ENCODE measurements around the gene RRN3. TPM values are rescaled to one million over a fixed set of nuclear protein-coding genes. Genes with fewer than 3 reads are reported as not detected.
"Not testable (repeated sequence)": the region's sequence is repeated elsewhere in the genome, so short reads cannot be mapped to it uniquely, and the experiment has no call there.

The RRN3 gene
- total RNA-seq, 2 experiments from 2014 or later: 26.1 to 26.8 TPM

DNA sequence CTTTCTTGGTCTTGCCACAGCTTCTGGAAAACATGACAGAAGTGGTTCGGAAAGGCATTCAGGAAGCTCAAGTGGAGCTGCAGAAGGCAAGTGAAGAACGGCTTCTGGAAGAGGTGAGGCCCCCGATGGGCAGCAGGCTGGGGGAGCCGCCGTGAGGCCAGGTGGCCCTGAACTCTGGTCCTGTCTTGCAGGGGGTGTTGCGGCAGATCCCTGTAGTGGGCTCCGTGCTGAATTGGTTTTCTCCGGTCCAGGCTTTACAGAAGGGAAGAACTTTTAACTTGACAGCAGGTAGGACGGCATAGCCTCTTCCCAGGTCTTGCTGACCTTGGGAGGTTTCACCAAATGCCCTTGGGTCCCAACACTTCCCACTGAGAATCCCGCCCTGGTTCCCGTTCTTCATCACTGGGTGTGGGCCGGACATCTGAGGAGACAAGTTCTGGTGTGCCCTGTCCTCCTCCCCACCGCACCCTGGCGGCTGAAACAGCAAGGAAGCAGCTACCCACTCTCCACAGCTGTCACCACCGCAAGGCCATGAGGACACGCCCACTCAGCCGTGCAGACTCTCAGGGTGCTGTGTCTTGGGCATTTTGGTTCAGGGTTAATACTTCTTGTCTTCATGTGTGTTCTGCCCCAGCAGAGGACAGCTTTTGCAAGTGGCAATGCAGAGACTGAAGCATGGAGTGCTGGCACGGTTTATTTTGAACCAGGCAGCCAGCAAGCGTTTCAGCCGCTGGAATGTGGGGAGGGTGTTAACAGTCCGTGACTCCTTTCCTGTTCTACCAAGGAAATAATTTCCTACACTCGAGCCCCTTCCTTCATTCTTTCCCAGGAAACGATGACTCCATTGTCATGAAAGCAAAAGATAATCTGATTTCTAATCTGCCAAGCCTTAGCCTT lies 59.6 kb downstream of the RRN3 start:
- Mint-ChIP-seq H3K4me1 (peaks cover 11% of the 10 kb centered on the region), H3K27ac (no peak overlapping the region), H3K27me3 (no peaks in the 10 kb centered on the region), H3K36me3 (ENCODE audit: low read depth) (peaks cover 67% of the 10 kb centered on the region), H3K9me3 (no peaks in the 10 kb centered on the region), H3K4me3 (no peak overlapping the region)
- POLR2A ChIA-PET: no interaction called here
- no peak for DNase-seq
- CTCF ChIA-PET: no interaction called here

DNA sequence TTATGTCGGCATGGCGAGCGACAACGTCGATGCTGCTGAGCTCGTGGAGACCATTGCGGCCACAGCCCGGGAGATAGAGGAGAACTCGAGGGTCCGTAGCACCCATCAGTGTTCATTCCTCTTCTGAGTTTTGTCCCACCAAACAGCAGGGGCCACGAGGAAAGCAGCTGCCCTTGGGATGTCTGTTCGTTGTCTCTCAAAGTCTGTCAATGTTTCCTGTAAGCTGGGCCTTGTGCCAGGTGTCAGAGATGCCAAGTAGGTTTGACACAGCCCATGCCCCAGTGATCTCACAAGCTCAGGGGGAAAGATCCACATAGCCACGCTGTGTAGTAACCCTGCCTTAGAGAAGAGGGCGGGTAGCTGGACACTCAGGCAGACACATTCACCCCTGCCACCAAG lies 60.8 kb downstream of the RRN3 start:
- H3K4me1 Mint-ChIP-seq: peaks cover 11% of the 10 kb centered on the region
- no peak overlapping the region for H3K27ac Mint-ChIP-seq
- H3K36me3 Mint-ChIP-seq (ENCODE audit: low read depth): peaks cover 60% of the 10 kb centered on the region
- H3K27me3 Mint-ChIP-seq: no peaks in the 10 kb centered on the region
- ChIA-PET POLR2A (no interaction called here), CTCF (interaction anchor here (1.8 kb wide), 1 partner anchor 39 kb away, joined by 7 read pairs; no protein-coding TSS in a partner anchor)
- DNase-seq: no peak
- H3K9me3 Mint-ChIP-seq: no peaks in the 10 kb centered on the region
- no peak overlapping the region for H3K4me3 Mint-ChIP-seq

DNA sequence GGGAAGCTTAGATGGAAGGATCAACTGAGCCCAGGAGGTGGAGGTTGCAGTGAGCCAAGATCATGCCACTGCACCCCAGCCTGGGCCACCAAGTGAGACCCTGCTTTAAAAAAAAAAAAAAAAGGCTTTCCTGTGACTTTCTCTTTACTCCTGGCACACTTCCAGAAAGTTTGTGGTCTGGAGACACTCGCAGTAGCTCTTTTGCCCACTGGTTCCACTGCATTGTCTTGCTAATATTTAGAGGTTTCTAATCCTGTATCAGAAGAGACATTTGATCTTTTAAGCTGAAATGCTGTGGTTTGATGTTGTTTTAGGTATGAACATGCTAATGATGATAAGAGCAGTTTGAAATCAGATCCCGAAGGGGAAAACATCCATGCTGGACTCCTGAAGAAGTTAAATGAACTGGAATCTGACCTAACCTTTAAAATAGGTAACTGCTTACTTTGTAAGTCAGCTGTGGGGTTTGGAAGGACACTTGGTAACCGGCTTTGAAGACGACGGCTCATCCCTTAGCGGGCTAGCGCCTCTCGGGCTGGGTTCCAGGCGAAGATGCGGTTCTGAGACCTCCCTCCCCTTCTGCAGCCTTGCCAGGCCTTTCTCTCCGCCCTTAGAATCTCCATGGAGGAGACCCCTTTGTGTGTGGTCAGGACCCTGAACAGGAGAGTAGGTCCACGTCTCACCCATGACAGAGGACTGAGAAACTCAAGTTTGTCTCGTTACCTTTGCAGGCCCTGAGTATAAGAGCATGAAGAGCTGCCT lies 61.3 kb downstream of the RRN3 start:
- no peak overlapping the region for H3K27ac Mint-ChIP-seq

GRCh38 chr16:15031586-15031985 lies 62.5 kb downstream of the RRN3 start:
- peak overlapping the region; percentile 72 for H3K27ac Mint-ChIP-seq
- no peak overlapping the region for H3K4me3 Mint-ChIP-seq
- ChIA-PET POLR2A (no interaction called here), CTCF (no interaction called here)
- no peaks in the 10 kb centered on the region for H3K9me3 Mint-ChIP-seq
- no peak for DNase-seq
- peaks cover 11% of the 10 kb centered on the region for H3K4me1 Mint-ChIP-seq
- peaks cover 54% of the 10 kb centered on the region for H3K36me3 Mint-ChIP-seq (ENCODE audit: low read depth)
- H3K27me3 Mint-ChIP-seq: no peaks in the 10 kb centered on the region

More for the DNA sequence above, 61.3 kb downstream of the RRN3 start:
- Mint-ChIP-seq H3K27me3 (no peaks in the 10 kb centered on the region), H3K36me3 (ENCODE audit: low read depth) (peaks cover 61% of the 10 kb centered on the region), H3K4me3 (no peak overlapping the region), H3K4me1 (peaks cover 11% of the 10 kb centered on the region), H3K9me3 (no peaks in the 10 kb centered on the region)
- ChIA-PET CTCF (interaction anchor here (1.8 kb wide), 1 partner anchor 40 kb away, joined by 7 read pairs; no protein-coding TSS in a partner anchor), POLR2A (no interaction called here)
- no peak for DNase-seq

DNA sequence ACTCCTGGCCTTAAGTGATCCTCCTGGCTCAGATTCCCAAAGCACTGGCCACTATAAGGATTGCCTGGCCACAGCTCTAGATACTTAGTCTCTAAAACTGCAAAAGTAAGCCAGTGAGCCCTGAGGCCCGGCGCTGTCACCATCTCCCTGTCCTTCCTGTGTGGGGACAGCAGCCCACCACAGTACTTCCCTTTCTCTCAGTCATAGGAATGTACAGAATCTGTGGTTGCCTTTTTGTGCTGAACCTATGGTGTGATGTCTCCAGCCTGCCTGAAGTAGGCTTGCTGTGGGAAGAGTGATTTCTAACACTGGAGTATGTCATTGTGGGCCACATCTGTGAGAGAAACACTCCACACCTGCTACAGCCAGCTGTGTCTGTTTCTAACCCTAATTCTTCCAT lies 62.9 kb downstream of the RRN3 start:
- CTCF ChIA-PET: no interaction called here
- Mint-ChIP-seq H3K4me1 (peaks cover 11% of the 10 kb centered on the region), H3K4me3 (no peak overlapping the region), H3K27ac (peak overlapping the region; percentile 72), H3K9me3 (no peaks in the 10 kb centered on the region), H3K27me3 (no peaks in the 10 kb centered on the region), H3K36me3 (ENCODE audit: low read depth) (peaks cover 50% of the 10 kb centered on the region)
- POLR2A ChIA-PET: no interaction called here
- no peak for DNase-seq

- H3K36me3 Mint-ChIP-seq (ENCODE audit: low read depth): peaks cover 50% of the 10 kb centered on the region
- CTCF ChIA-PET, DNase-seq: not testable (repeated sequence)
Observed at GRCh38 chr16:15029749-15030148, 64.3 kb downstream of the RRN3 start.

DNA sequence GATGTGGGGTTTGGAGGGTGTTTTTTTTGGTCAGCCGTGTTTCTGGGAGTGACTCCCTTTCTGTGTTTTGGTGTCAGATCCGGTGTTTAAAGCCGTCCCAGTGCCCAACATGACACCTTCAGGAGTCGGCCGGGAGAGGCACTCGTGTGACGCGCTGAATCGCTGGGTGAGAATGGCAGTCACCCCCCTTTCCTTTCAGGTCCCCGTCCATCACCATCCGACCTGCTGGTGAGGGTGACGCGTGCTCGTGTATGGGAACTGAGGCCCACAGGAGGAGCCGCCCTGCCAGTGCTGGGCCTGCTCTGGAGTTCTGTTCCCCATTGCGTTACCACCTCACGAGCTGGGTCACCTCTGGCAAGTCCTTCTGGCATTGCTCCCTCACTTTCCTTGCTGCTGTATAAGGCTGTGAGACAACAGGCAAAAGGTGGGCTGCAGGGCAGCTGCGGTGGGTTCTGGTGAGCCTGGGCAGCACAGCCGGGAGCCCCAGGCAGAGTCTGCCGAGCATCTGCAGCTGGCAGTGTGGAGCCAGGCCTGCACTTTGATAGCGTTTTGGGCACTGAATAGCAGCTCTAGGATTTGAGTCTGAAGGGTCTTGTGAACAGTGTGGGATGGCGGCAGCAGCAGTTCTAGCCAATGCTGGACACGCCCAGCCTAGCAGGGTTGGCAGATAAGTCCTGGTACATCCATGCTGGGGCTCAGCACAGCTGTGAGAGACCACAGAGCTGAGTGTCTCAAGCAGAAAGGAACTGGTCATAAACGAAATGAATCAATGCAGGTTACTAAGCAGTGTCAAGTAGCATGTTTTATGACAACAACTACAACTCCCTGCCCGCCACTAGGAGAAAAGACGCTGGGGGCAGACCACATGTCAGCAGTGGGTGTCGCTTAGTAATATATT lies 65.0 kb downstream of the RRN3 start:
- Mint-ChIP-seq H3K4me1 (peaks cover 15% of the 10 kb centered on the region), H3K36me3 (ENCODE audit: low read depth) (peaks cover 47% of the 10 kb centered on the region)
- H3K4me3 Mint-ChIP-seq, POLR2A ChIA-PET, H3K27ac Mint-ChIP-seq, H3K27me3 Mint-ChIP-seq, H3K9me3 Mint-ChIP-seq, CTCF ChIA-PET: not testable (repeated sequence)
- DNase-seq: peak; percentile 16

More at GRCh38 chr16:15029749-15030148, 64.3 kb downstream of the RRN3 start:
- H3K4me3 Mint-ChIP-seq, H3K27ac Mint-ChIP-seq, H3K27me3 Mint-ChIP-seq, H3K9me3 Mint-ChIP-seq, POLR2A ChIA-PET: not testable (repeated sequence)
- H3K4me1 Mint-ChIP-seq: peaks cover 15% of the 10 kb centered on the region

- H3K9me3 Mint-ChIP-seq, CTCF ChIA-PET, H3K27me3 Mint-ChIP-seq, POLR2A ChIA-PET, DNase-seq, H3K4me3 Mint-ChIP-seq, H3K27ac Mint-ChIP-seq: not testable (repeated sequence)
- Mint-ChIP-seq H3K36me3 (ENCODE audit: low read depth) (peaks cover 44% of the 10 kb centered on the region), H3K4me1 (peaks cover 15% of the 10 kb centered on the region)
Observed at GRCh38 chr16:15028345-15028715, 65.7 kb downstream of the RRN3 start.

DNA sequence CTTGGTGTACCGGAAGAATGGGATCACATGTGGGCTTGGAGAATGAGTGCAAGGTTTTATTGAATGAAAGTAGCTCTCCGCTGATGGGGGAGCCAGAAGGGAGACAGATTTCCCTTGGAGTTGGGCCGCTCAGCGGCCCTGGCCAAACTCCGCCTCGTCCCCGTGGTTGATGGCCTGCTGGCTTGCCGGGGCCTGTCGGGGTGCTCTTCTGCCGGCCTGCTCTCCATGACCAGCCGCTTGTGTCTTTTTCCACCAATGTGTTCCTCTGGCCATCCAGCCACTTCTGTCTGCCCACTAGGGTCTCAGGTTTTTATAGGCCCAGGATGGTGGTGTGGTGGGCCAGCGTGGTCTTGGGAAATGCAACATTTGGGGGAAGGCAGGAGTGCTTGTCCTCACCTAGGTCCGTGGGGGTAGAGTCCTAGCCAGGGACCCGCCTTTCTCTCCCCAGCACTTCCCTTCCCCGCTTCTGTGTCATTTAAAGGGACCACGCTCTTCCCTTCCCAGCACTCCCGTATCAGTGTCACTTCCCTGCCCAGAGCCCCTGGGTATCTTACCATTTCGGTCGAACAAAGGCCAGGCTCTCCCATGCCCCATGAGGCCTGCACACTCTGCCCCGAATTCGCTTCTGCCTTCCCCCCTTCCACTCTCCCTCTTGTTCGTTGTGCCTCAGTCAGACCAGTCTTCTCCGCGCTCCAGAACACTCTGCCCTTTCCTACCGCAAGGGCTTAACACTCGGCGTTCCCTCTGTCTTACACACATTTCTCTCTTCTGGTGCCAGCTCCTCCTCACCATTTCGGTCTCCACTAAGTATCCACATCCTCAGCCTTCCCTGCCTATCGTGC lies 66.3 kb downstream of the RRN3 start:
- H3K27me3 Mint-ChIP-seq, CTCF ChIA-PET, H3K9me3 Mint-ChIP-seq, H3K4me3 Mint-ChIP-seq, H3K27ac Mint-ChIP-seq, POLR2A ChIA-PET: not testable (repeated sequence)
- Mint-ChIP-seq H3K4me1 (peaks cover 15% of the 10 kb centered on the region), H3K36me3 (ENCODE audit: low read depth) (peaks cover 43% of the 10 kb centered on the region)
- peak; percentile 14 for DNase-seq

DNA sequence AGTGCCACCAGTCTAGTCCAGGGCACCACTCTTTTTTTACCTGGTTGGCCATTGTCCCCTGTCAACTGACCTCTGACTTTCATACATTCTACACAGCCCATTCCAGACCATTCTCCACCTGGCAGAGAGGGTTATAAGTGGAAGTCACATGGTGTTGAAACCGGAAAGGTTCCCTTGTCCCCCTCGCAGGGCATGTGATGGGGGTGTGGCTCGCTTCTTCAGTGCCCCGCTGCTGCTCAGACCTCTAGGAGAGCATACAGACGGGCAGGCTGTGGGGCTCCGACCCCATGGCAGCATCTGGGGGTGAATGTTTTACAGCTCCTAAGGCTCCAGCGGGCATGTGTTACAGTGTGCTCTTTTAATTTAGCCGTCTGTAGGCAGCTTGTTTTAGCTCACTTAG lies 67.0 kb downstream of the RRN3 start:
- DNase-seq, H3K4me3 Mint-ChIP-seq, H3K27ac Mint-ChIP-seq, H3K9me3 Mint-ChIP-seq, H3K27me3 Mint-ChIP-seq, POLR2A ChIA-PET, CTCF ChIA-PET: not testable (repeated sequence)
- peaks cover 17% of the 10 kb centered on the region for H3K4me1 Mint-ChIP-seq
- peaks cover 42% of the 10 kb centered on the region for H3K36me3 Mint-ChIP-seq (ENCODE audit: low read depth)

GRCh38 chr16:15025234-15025951 lies 68.7 kb downstream of the RRN3 start:
- DNase-seq, H3K4me1 Mint-ChIP-seq, H3K9me3 Mint-ChIP-seq, POLR2A ChIA-PET, H3K4me3 Mint-ChIP-seq, CTCF ChIA-PET, H3K27ac Mint-ChIP-seq, H3K27me3 Mint-ChIP-seq: not testable (repeated sequence)
- peaks cover 32% of the 10 kb centered on the region for H3K36me3 Mint-ChIP-seq (ENCODE audit: low read depth)

- H3K9me3 Mint-ChIP-seq, DNase-seq, H3K4me3 Mint-ChIP-seq, POLR2A ChIA-PET, CTCF ChIA-PET, H3K4me1 Mint-ChIP-seq, H3K27me3 Mint-ChIP-seq: not testable (repeated sequence)
- Mint-ChIP-seq H3K36me3 (ENCODE audit: low read depth) (peaks cover 32% of the 10 kb centered on the region), H3K27ac (peak overlapping the region; percentile 7)
Observed at GRCh38 chr16:15024858-15025199, 69.2 kb downstream of the RRN3 start.
